Measurements from ENCODE around the gene ALG9. TPM values are rescaled to one million over a fixed set of nuclear protein-coding genes. Genes with fewer than 3 reads are reported as not detected.
A peak's percentile ranks its signal among the peaks of the same experiment; 100 is the strongest.
"Not testable (repeated sequence)": the region's sequence is repeated elsewhere in the genome, so short reads cannot be mapped to it uniquely, and the experiment has no call there.

ALG9 gene
- total and polyA plus RNA-seq, 4 donors, result 36.3 to 61.1 (median 46.6) TPM

GRCh38 chr11:111776398-111777093 is 94.8 kb downstream of the ALG9 start:
- Histone ChIP-seq H3K4me3 (ENCODE audit: low read depth, low read length) (no peak overlapping the region), H3K27me3 (ENCODE audit: control insufficient read depth, insufficient read depth, low read length) (no peaks in the 10 kb centered on the region), H3K27ac (ENCODE audit: low read depth, low read length) (peak overlapping the region; percentile 17), H3K9me3 (ENCODE audit: control insufficient read depth, insufficient read depth, low read length) (no peaks in the 10 kb centered on the region), H3K4me1 (ENCODE audit: control insufficient read depth, insufficient read depth, low read length) (no peaks in the 10 kb centered on the region), H3K36me3 (ENCODE audit: control insufficient read depth, insufficient read depth, low read length) (no peaks in the 10 kb centered on the region)
- WGBS (ENCODE audit: insufficient coverage), result 100% methylated on average over 4 of the region's 6 CpGs
- DNase-seq (ENCODE audit: low read depth in 4 of 6, low spot score in 6 of 6), result no peak

GRCh38 chr11:111774955-111775710 is 96.2 kb downstream of the ALG9 start:
- Histone ChIP-seq H3K27me3 (ENCODE audit: control insufficient read depth, insufficient read depth, low read length) (no peaks in the 10 kb centered on the region), H3K9me3 (ENCODE audit: control insufficient read depth, insufficient read depth, low read length) (no peaks in the 10 kb centered on the region), H3K36me3 (ENCODE audit: control insufficient read depth, insufficient read depth, low read length) (no peaks in the 10 kb centered on the region), H3K4me1 (ENCODE audit: control insufficient read depth, insufficient read depth, low read length) (no peaks in the 10 kb centered on the region), H3K4me3 (ENCODE audit: low read depth, low read length) (no peak overlapping the region), H3K27ac (ENCODE audit: low read depth, low read length) (peak overlapping the region; percentile 71)
- WGBS (ENCODE audit: insufficient coverage), result 70% methylated on average over 2 of the region's 6 CpGs
- DNase-seq (ENCODE audit: low read depth in 4 of 6, low spot score in 6 of 6), result peak in 1 of 6 donors; percentile 41

DNA sequence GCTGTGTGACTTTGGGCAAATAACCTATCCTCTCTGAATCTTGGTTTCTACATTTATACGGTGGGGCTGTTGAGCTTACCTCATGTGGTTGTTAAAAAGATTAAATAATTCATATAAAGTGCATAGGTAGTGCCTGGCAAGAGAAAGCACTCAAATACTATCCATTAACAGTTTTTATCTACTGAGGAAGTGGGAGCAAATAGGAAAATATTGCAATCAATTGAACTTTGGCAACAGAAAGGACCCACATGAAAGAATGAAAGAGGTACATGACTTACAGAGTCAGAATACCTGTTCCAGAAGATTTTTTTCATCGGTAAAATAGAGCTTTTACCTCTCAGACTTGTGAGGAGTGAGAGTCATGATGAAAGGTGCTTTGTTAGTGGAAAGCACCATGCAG is 98.8 kb downstream of the ALG9 start:
- no peak for DNase-seq (ENCODE audit: low read depth in 4 of 6, low spot score in 6 of 6)
- Histone ChIP-seq H3K4me1 (ENCODE audit: control insufficient read depth, insufficient read depth, low read length) (no peaks in the 10 kb centered on the region), H3K27me3 (ENCODE audit: control insufficient read depth, insufficient read depth, low read length) (no peaks in the 10 kb centered on the region), H3K36me3 (ENCODE audit: control insufficient read depth, insufficient read depth, low read length) (no peaks in the 10 kb centered on the region), H3K27ac (ENCODE audit: low read depth, low read length) (no peak overlapping the region), H3K9me3 (ENCODE audit: control insufficient read depth, insufficient read depth, low read length) (no peaks in the 10 kb centered on the region), H3K4me3 (ENCODE audit: low read depth, low read length) (no peak overlapping the region)
- WGBS (ENCODE audit: insufficient coverage), result 86% methylated on average over 1 of the region's 2 CpGs

- H3K36me3 ChIP-seq (ENCODE audit: control insufficient read depth, insufficient read depth, low read length); DNase-seq (ENCODE audit: low read depth in 4 of 6, low spot score in 6 of 6); H3K4me3 ChIP-seq (ENCODE audit: low read depth, low read length); H3K9me3 ChIP-seq (ENCODE audit: control insufficient read depth, insufficient read depth, low read length); H3K27ac ChIP-seq (ENCODE audit: low read depth, low read length); H3K27me3 ChIP-seq (ENCODE audit: control insufficient read depth, insufficient read depth, low read length); H3K4me1 ChIP-seq (ENCODE audit: control insufficient read depth, insufficient read depth, low read length): not testable (repeated sequence)
- 83% methylated on average over 1 of the region's 5 CpGs for WGBS (ENCODE audit: insufficient coverage)
Measured at GRCh38 chr11:111771205-111771604, 100.2 kb downstream of the ALG9 start.

DNA sequence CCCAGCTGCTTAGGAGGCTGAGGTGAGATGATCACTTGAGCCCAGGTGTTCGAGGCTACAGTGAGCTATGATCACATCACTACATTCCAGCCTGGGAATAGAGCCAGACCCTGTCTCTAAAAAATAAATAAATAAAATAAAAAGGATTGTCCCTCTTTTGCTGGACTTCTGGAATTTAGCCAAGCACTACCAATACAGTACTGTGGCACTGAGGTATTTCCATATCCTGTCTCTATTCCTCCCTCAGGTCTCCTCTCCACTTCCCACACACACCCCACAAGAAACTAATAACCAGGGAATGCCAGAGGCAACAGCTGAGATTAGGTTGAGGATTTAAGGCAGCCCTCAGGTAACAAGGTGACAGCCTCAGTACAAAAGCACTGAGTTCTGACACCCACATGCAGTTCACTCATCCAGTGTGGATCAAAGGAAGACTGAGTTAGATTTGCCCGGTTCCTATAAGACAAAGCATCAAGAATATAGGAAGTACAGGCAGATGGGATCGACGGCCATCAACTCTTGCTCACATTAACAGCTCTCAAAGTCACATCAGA is 100.7 kb downstream of the ALG9 start:
- Histone ChIP-seq H3K4me3 (ENCODE audit: low read depth, low read length) (no peak overlapping the region), H3K4me1 (ENCODE audit: control insufficient read depth, insufficient read depth, low read length) (peaks cover 6% of the 10 kb centered on the region), H3K27me3 (ENCODE audit: control insufficient read depth, insufficient read depth, low read length) (no peaks in the 10 kb centered on the region), H3K9me3 (ENCODE audit: control insufficient read depth, insufficient read depth, low read length) (no peaks in the 10 kb centered on the region), H3K27ac (ENCODE audit: low read depth, low read length) (no peak overlapping the region), H3K36me3 (ENCODE audit: control insufficient read depth, insufficient read depth, low read length) (no peaks in the 10 kb centered on the region)
- 100% methylated on average over 2 of the region's 4 CpGs for WGBS (ENCODE audit: insufficient coverage)
- DNase-seq (ENCODE audit: low read depth in 4 of 6, low spot score in 6 of 6), result no peak

DNA sequence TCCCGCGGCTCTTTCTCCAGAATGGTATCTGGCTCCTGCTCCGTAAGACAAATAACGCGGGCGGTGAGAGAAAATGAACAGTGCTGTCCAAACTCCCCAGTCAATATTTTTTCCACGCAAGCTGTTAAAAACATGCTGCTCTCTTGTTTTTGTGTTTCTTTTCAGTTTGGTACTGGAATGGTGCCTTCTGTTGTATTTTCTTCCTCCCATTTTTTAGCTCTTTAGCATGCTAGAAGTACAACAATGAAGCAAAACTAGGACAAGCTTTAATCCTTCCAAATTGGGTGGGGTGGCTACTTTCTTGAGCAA is 104.6 kb downstream of the ALG9 start:
- Histone ChIP-seq H3K4me1 (ENCODE audit: control insufficient read depth, insufficient read depth, low read length) (peaks cover 6% of the 10 kb centered on the region), H3K27ac (ENCODE audit: low read depth, low read length) (peak overlapping the region; percentile 94), H3K36me3 (ENCODE audit: control insufficient read depth, insufficient read depth, low read length) (peaks cover 5% of the 10 kb centered on the region), H3K9me3 (ENCODE audit: control insufficient read depth, insufficient read depth, low read length) (no peaks in the 10 kb centered on the region), H3K4me3 (ENCODE audit: low read depth, low read length) (peak overlapping the region; percentile 79), H3K27me3 (ENCODE audit: control insufficient read depth, insufficient read depth, low read length) (no peaks in the 10 kb centered on the region)
- peak in 2 of 6 donors; percentile 13 to 31 for DNase-seq (ENCODE audit: low read depth in 4 of 6, low spot score in 6 of 6)
- 0% methylated on average over 2 of the region's 7 CpGs for WGBS (ENCODE audit: insufficient coverage)

DNA sequence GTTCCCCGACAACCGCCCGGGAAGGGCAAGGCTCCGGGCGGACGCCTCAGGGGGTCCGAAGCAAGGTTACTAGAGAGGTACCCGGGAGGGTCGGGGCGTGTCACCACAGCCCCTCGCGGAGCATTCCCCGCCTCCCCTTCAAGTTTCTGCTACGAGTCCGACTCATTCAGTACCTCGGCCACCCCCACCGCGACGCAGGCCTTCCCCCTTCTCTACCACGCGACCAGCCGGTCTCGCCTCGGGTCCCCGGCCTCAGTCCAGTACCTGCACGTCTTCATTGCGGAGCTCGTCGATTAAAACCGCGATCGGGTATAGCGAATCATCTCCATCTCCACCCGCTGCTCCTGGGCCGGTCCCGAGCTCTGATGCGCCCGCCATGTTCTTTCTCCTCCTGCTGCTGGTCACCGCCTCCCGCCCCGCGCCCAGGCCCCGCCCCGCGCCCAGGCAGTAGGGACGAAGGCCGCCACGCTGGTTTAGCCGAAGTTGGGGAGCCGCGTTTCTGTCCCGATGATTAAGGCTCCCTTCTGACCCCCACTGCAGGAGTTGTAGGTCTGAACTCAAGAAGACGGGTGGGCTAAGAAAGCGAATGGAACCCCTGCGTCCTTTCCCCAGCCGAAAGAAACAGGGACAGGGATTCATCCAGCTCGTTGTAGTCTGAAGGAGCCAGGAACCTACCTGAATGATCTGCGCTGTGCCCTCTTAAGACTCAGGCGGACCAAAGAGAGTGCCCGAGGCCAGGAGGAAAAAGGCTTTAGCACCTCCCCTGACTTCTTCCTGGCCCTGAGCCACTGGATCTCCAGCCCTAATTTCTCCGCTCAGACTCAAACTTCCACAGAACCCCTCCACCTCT is 105.2 kb downstream of the ALG9 start, which contains the start of gene PPP2R1B:
Gene PPP2R1B, minus strand, starts transcription at position 406 of the 850 bp plus-strand sequence. Its CDS starts 28 bp downstream, at position 378.
- peak; percentile 62 to 89 (median 75) for DNase-seq (ENCODE audit: low read depth in 4 of 6, low spot score in 6 of 6)
- H3K9me3 ChIP-seq (ENCODE audit: control insufficient read depth, insufficient read depth, low read length), result no peaks in the 10 kb centered on the region
- WGBS (ENCODE audit: insufficient coverage), result under 1% methylated on average over 61 of the region's 61 CpGs
- peak within 1 kb of the TSS; percentile 94 for H3K27ac ChIP-seq (ENCODE audit: low read depth, low read length)
- H3K27me3 ChIP-seq (ENCODE audit: control insufficient read depth, insufficient read depth, low read length), result no peaks in the 10 kb centered on the region
- H3K4me1 ChIP-seq (ENCODE audit: control insufficient read depth, insufficient read depth, low read length), result peaks cover 6% of the 10 kb centered on the region
- H3K4me3 ChIP-seq (ENCODE audit: low read depth, low read length), result peak within 1 kb of the TSS; percentile 79
- peaks cover 8% of the 10 kb centered on the region for H3K36me3 ChIP-seq (ENCODE audit: control insufficient read depth, insufficient read depth, low read length)

DNA sequence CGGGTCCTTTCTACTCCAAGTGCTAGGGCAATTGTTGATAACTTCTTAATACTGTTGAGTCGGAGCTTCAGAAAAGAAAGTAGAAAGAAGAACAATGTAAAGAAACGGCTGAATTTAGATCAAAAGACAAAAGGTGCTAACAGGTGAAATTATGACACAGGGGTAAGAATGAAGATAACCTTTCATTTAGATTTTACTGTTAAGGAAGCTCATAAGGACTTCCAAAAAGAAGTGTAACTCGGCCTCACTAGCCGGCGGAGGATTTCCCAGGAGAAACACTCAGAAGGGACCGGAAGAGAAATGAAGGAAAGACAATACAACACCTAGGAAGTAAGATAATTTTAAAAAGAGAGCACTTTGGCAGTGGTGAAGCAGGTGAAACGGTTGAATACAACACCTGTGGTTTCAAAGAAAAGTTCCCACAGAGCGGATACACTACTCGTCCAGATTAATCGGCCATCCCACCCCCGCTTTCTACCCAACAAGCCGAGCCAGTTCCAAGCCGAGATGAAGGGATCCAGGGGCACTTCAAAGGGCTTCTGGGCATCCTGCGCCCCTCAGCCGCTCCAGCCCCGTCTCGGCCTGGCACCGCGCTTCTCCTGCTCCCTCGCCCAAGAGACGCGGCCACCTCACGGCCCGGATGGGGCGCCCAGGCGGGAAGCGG is 105.9 kb downstream of the ALG9 start:
- Histone ChIP-seq H3K4me3 (ENCODE audit: low read depth, low read length) (peak overlapping the region; percentile 79), H3K27me3 (ENCODE audit: control insufficient read depth, insufficient read depth, low read length) (no peaks in the 10 kb centered on the region), H3K9me3 (ENCODE audit: control insufficient read depth, insufficient read depth, low read length) (no peaks in the 10 kb centered on the region), H3K27ac (ENCODE audit: low read depth, low read length) (peak overlapping the region; percentile 94), H3K36me3 (ENCODE audit: control insufficient read depth, insufficient read depth, low read length) (peaks cover 13% of the 10 kb centered on the region), H3K4me1 (ENCODE audit: control insufficient read depth, insufficient read depth, low read length) (peaks cover 6% of the 10 kb centered on the region)
- DNase-seq (ENCODE audit: low read depth in 4 of 6, low spot score in 6 of 6), result peak in 1 of 6 donors; percentile 46
- WGBS (ENCODE audit: insufficient coverage), result 0% methylated on average over 23 of the region's 28 CpGs

DNA sequence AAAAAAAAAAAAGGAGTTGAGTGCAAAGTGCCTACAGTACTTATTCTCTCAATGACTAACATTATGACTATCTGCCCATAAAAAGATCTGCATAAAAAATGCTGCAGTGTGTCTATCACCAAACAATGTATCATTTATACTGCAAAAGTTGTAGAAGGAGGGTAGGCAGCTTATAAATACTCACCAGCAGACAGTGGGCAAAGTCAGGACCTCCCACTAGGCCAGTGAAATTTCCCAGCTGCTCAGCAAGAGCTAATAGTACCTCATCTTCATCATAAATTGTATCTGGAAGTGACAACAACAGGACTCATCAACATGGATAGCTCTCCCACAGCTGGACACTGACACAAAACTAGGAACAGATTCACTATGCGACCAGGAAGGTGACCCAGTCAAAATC is 106.8 kb downstream of the ALG9 start:
- WGBS (ENCODE audit: insufficient coverage), result no CpG with 5 or more reads among the region's 1 CpG

More for the DNA sequence above, 106.8 kb downstream of the ALG9 start:
- Histone ChIP-seq H3K27ac (ENCODE audit: low read depth, low read length) (no peak overlapping the region), H3K9me3 (ENCODE audit: control insufficient read depth, insufficient read depth, low read length) (no peaks in the 10 kb centered on the region), H3K27me3 (ENCODE audit: control insufficient read depth, insufficient read depth, low read length) (no peaks in the 10 kb centered on the region), H3K4me3 (ENCODE audit: low read depth, low read length) (no peak overlapping the region), H3K36me3 (ENCODE audit: control insufficient read depth, insufficient read depth, low read length) (peaks cover 21% of the 10 kb centered on the region), H3K4me1 (ENCODE audit: control insufficient read depth, insufficient read depth, low read length) (peaks cover 6% of the 10 kb centered on the region)
- DNase-seq (ENCODE audit: low read depth in 4 of 6, low spot score in 6 of 6), result no peak

All from spinal cord (tissue), 10 donors.